ENCODE measurements around the gene ARPP19. TPM values are rescaled to one million over a fixed set of nuclear protein-coding genes. Genes with fewer than 3 reads are reported as not detected.
"Not testable (repeated sequence)": the region's sequence is repeated elsewhere in the genome, so short reads cannot be mapped to it uniquely, and the experiment has no call there.

ARPP19 gene, protein sequence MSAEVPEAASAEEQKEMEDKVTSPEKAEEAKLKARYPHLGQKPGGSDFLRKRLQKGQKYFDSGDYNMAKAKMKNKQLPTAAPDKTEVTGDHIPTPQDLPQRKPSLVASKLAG
- polyA plus RNA-seq (2014; cell fraction: cytosol; rRNA removed), result 177 and 178 TPM in 2 replicates
- 65.3 and 80.8 TPM in 2 replicates for polyA plus RNA-seq (2014; cell fraction: nucleus; rRNA removed)

DNA sequence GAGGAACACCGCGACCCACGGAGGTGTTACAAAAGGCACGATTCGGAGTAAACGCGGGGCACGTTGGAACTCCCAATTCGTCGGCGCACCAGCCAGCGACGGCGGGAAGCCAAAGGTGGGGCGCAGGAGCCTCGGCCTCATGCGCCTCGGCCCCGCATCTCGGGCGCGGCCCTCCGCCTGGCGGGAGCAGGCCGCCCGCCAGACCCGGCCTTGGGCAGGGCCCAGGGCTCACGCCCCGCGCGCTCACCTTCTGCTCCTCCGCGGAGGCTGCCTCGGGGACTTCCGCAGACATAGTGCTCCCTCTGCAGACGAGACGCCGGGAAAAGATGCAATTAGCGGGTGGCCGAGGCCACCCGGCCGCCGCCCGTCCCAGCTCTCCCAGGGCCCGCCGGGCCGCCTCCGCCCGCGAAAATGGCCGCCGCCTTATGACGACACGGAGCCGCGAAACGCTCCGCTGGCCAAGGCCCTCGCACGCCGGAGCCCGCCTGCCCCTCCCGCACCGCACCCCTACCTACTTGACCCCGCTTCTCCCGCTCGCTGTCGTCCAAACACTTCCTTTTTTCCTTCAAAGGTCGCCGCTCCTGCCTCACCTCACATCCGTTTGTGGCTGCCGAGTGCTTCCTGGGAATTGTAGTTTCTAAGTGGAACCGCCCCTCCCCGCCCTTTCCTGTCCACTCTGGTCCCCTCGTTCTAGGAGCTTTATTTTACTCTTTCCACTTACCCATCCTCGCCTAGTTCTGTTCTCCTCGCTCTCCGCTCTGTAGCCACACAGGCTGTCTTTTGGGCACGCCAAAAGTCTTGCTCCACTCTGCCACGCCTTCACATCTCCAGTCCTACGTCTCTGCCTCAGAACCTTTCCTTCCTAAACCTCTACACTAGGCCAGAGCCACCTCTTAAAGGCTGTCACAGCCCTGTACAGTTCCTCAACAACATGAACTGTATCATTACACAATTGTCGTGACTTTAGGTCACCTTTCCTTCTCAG lies at the start of gene ARPP19:
TSS of gene ARPP19 (minus strand) at position 430 of the 985 bp plus-strand sequence. CDS start at position 292, 138 bp downstream.
- DNase-seq (ENCODE audit: low spot score), result peak; percentile 96

DNA sequence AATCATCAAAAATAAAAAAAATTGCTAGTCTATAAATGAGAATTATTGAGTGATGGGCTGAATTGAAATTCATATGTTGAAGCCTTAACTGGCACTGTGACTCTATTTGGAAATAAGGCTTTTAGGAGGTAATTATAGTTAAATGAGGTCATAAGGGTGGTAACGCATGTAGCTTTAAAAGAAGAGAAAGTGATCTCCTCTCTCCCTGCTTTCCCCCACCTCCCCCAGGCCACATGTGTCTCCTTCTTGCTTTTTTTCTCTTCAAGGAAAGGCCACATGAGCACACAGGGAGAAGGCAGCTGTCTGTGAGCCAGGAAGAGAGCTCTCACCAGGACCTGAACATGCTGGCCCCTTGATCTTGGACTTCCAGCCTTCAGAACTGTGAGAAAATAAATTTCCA lies 48.2 kb upstream of the ARPP19 start:
- DNase-seq (ENCODE audit: low spot score), result no peak

DNA sequence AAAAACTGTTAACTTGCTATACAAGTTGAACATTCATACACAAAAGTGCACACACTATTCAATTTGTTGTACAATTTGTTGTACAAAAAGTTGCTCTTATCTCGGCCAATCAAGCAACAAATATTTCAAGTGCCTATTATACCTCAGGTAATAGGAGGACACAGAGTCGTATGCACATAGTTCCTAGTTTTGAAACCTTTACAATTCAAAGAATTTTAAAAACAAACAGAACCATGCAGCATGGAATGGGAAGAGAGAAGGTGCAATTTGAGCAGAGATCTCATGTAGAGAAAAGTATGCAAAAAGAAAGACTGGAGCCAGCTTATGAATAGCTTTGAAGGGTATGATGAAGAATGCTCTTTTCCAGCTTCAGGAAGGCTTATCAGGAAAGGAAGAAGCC lies 46.5 kb upstream of the ARPP19 start:
- DNase-seq (ENCODE audit: low spot score), result no peak

DNA sequence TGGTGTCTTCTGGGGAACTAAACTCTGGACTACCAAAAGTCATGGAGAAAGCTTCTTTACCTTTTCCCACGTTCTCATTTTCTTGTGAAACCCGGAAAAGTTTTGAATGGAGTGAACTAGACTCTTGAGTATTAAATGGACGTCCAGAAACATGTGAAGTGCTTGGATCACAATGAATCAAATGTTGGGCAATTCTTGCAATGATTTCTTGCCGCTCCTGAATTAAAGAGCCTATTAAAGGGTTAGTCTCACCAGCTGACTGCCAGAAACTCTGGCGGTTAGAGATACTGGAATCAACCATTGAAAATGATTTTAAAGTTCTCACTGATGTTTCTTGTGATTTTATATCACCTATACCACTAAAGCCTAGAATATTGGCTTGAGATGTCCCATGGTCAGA lies 40.8 kb upstream of the ARPP19 start:
- DNase-seq (ENCODE audit: low spot score), result no peak

DNA sequence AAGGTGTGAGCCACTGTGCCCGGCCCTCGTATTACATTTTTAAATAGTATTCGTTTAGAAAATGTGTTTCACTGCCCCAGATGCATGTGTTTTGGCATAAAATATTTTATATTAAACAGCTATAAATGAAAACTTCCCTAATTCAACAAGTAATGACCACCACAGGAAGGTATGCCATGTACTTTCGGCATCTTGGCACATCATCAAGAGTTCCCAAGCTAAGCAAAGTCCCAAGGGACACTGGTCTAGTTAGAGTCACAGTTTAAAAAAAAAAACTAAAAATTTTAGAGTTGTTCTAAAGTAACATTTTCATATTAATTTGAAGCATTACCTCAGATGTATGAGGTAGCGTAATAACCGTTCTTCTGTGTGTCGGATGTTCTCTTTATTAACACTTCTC lies 15.6 kb upstream of the ARPP19 start:
- no peak for DNase-seq (ENCODE audit: low spot score)

DNA sequence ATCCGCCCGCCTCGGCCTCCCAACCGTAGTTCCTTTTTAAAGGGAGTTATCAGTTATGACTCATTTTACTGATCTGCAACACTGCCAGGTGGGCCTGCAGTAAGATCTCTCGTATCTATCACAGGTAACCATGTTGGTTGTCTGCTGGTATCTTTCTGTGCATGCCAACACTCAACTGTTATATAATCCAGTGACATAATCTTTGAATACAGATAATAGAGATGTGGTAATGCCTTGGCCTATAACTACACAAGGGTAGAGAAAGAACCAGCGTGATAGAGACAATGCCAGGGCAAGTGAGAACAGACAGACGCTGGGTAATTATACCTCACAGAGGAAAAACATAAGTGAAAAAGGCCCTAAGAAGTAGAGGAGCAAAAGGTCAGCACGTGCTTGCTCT lies 11.0 kb upstream of the ARPP19 start:
- no peak for DNase-seq (ENCODE audit: low spot score)

DNA sequence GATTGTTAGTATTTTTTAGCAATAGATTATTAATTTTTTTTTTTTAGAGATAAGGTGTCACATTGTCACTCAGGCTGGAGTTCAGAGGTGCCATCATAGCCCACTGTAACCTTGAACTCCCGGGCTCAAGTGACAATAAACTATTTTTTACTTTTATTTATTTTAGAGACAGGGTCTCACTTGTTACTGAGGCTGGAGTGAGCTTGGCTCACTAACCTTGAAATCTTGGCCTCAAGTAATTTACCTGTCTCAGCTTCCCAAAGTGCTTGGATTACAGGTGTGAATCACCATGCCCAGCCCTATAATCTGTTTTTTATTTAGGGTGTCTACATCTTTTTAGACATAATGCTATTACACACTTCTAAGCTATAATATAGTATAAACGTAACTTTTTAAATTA lies 7.9 kb upstream of the ARPP19 start:
- no peak for DNase-seq (ENCODE audit: low spot score)

DNA sequence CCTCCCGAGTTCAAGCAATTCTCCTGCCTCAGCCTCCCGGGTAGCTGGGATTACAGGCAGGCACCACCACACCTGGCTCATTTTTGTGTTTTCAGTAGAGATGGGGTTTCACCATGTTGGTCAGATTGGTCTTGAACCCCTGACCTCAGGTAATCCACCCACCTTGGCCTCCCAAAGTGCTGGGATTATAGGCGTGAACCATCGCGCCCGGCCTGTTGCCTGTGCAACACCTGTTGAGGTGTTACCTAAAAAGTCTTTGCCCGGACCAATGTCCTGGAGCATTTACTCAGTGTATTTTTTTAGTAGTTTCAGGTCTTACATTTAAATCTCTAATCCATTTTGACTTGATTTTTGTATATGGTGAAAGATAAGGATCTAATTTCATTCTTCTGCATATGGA lies 6.7 kb upstream of the ARPP19 start:
- DNase-seq (ENCODE audit: low spot score), result not testable (repeated sequence)

DNA sequence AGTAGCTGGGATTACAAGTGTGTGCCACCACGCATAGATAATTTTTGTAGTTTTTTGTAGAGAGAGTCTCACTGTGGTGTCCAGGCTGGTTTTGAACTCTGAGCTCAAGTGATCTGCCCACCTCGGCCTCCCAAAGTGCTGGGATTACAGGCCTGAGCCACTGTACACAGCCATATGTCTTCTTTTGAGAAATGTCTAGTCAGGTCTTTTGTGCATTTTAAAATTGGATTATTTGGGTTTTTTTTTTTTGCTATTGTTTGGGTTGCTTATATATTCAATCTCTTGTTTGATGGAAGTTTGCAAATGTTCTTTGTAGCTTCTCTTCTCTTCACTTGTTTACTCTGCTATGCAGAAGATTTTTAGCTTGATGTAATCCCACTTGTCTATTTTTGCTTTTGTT lies 6.2 kb upstream of the ARPP19 start:
- no peak for DNase-seq (ENCODE audit: low spot score)

DNA sequence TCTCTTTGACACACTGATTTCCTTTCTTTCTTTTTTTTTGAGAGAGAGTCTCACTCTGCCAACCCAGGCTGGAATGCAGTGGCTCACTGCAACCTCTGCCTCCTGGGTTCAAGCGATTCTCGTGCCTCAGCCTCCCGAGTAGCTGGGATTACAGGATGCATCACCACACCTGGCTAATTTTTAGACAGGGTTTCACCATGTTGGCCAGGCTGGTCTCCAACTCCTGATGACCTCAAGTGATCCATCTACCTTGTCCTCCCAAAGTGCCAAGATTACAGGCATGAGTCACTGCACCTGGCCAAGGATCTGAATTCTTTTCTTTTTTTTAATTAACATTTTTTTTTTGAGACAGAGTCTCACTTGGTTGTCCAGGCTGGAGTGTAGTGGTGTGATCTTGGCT lies 5.8 kb upstream of the ARPP19 start:
- DNase-seq (ENCODE audit: low spot score), result not testable (repeated sequence)

DNA sequence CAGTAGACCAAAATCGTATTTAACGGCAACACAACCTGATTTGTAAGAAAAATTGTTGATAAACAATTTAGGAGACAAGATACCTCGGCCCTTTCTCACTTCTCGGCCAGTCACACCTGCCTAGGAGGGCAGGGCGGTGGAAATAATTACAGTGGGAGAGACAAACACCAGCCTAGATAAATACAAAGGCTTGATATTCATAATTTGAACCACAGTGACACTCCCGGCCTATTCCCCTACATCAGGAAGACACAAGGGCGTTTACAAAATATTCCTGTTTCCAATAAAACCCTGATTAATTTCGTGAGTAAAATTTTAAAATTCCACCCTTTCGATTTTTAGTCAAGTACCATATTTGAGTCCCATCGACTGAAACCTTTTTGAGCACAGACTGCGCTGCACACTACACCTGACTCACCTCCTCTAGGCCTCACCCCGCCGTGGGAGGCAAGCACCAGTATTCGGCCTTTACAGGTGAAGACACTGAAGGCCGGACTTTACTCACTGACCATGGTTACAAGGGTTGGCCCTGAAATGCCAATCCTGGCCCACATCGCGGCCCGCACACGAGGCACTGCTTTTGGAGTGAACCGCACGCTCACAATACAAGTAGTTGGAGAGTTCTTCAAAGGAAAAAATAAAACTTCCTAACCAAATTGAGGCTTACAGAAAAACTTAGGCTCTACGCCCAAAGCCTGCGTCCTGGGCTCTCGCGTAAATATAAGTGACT lies 794 bp downstream of the ARPP19 start:
- peak; percentile 19 for DNase-seq (ENCODE audit: low spot score)

DNA sequence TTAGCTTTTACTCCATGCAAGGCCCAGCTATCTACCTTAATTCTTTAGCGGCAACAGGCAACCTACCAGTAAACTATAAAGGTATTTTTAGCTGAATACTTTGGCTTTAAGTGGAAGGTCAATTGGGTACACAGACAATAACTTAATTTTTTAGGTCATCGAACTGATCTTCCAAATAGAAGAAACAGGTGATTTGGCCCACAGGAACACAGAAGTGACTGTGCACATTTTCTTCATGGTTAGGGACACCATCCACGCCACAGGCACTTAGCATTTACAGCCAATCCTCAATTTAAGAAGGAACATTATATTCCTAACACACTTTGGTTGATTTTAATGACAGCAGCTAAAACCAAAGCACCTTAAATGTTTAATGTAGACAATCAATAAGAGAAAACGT lies 1.9 kb downstream of the ARPP19 start:
- no peak for DNase-seq (ENCODE audit: low spot score)

DNA sequence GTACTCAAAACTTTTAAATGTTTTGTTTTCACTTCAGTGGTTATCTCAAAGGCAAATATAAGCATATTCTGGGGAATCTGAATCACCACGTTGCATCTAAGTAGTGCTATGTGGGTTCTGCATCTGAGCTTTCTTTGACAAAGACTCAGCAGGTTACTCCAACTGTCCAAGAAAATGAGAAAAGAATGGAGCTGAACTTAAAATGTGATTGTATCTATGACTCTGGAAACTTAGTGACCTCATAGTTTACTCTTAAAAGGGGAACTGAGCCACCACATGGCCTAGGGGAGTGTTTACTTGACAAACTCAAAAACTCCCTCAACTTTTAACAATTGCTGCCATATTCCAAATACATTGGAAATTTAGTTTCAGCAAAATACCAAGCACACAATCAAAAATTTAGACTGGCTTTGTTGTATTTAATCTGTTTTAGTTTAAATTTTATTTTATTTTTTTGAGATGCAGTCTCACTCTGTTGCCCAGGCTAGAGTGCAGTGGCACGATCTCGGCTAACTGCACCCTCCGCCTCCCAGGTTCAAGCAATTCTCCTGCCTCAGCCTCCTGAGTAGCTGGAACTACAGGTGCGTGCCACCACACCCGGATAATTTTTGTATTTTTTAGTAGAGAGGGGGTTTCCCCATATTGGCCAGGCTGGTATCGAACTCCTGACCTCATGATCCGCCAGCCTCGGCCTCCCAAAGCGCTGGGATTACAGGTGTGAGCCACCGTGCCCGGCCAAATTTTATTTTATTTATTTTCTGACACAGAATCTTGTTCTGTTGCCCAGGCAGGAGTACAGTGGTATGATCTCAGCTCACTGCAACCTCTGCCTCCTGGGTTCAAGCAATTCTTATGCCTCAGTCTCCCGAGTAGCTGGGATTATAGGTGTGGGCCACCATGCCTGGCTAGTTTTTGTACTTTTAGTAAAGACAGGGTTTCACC lies 3.1 kb downstream of the ARPP19 start:
- not testable (repeated sequence) for DNase-seq (ENCODE audit: low spot score)

DNA sequence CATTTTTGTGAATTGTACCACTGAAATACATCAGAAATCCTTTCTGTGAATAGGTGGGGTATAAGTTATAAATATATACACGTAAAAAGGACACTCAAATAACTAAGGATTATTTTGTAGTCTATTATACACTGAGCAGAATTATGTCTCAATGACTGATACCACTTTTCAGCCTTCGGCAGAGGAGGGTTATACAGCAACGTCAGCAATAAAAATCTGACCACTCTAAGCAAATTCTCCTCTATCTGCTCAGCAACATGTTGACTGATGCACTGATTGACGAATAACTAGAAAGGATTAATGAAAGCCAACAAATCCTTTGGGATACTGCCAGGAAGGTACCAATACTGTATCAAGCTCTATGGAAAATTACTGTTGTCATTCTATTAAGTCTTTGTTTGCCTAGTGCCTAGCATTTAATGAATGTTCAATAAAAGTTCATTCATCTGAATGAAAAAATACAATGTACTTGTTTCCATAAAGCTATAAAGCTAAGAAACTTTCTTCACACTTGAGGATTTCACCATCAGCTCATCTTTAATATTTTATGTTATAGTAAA lies 5.2 kb downstream of the ARPP19 start:
- DNase-seq (ENCODE audit: low spot score), result no peak

DNA sequence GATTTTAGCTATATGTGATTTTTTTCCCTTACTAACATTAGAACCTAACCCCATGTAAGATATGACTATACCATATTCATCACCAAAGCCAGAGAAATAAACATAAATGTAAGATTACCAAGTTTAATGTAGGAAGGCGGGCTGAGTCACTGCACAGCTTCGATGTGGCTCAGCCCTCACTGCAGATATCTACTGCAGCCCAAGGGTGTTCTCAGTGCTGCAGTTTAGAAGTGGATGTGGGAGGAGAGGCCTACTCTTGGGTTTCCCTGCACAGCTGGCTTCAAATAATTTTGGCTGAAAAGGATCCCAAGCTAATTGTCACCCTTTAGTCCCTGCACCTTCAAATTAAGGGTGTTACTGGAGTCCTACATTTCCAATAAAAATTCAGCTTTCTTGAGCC lies 9.3 kb downstream of the ARPP19 start:
- no peak for DNase-seq (ENCODE audit: low spot score)

DNA sequence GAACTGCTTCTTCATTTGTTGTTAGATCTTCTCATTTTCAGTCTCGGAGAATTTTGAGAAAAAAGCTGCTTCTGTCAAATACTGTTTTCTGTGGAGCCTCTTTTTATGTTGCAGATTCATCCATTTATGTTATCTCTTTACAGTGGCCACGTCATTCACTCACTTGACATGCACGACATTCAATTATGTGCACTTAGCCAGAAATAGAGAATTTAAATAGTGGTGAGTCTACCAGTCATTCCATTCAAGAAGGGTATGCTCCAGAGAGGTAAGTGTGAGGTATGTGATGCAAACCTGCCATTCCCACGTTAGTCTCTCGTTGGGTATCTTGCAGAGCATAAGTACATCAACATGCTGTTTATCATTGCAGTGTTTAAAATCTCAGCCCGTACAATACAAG lies 9.8 kb downstream of the ARPP19 start:
- DNase-seq (ENCODE audit: low spot score), result peak; percentile 10

DNA sequence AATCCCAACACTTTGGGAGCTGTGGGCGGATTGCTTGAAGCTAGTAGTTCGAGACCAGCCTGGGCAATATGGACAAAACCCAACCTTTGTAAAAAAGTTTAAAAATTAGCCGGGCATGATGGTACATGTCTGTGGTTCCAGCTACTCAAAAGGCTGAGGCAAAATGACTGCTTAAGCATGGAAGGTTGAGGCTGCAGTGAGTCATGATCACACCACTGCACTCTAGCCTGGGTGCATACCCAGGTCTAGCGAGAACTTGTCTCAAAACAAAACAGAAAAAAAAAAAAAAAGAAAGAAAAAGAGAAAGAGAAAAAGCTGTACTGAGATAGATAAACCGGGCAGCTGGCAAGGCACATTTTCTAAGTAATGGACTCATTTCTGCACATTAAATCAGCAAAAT lies 10.6 kb downstream of the ARPP19 start:
- DNase-seq (ENCODE audit: low spot score), result no peak

DNA sequence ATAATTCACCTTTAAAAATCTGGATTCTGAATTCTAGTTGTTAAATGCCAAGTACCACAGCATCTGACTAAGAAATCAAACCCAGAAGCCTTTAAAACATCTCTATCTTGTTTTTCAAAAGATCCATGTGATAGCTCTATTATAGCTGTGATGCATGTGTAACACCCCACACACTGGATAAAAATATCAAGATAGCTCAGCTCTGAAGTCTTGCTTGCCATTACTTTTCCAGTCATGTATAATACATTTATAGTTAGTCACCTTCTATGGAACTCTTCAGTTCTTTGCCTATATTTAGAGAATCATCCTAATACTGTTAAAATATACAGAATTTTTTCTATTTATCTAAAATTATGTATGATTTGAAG lies 11.6 kb downstream of the ARPP19 start:
- DNase-seq (ENCODE audit: low spot score), result no peak

DNA sequence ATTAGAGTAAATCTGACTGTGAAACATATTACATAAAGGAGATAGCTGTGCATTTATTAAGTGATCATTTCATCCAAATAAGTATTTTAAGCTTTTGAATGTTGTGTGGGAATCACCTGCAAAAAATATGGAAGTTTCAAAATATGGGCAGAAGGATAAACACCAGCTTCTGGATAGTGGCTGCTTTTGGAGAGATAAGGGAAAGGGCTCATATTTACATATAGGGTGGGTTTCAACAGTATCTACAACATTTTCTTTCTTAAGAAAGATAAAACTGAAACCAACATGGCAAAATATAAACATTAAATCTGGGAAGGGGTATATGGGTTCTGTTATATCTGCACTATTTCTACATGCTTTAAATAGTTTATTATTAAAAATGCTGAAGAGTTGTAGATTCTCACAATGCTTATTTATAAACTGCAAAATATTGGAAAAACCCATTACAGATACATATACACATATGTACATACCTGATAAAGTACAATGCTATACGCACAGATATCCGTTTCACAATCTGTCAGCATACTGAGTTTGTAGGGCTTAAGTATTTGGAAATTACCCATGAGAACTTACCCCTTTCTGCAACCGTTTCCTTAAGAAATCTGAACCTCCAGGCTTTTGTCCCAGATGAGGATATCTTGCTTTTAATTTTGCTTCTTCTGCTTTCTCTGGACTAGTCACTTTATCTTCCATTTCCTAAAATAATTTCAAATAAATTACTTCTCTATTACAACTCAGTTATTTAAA lies 12.1 kb downstream of the ARPP19 start:
- DNase-seq (ENCODE audit: low spot score), result no peak

DNA sequence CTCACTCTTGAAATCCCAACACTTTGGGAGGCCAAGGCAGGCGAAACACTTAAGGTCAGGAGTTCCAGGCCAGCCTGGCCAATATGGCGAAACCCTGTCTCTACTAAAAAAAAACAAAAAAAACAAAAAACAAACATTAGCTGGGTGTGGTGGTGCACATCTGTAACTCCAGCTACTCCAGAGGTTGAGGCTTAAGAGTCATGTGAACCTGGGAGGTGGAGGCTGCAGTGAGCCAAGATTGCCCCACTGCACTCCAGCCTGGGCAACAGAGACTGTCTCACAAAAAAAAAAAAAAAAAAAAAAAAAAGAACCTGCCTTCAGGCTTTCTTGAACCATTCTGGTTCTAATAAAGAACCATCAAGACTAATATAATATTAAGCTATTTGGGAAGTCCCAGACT lies 16.5 kb downstream of the ARPP19 start:
- DNase-seq (ENCODE audit: low spot score), result no peak
